Bronchial epithelial cell (primary cell): ENCODE data around the gene TMEM250. TPM values are rescaled to one million over a fixed set of nuclear protein-coding genes. Genes with fewer than 3 reads are reported as not detected.

ENCODE experiments used
- DNase-seq: peaks from one replicate; pipeline ENCODE4 v3.0.0-alpha.2; 2010; ENCODE audit warnings: low read depth
- FAIRE-seq: peaks from 2 replicates; lab custom pipeline; 2011; peaks lifted over from hg19 to GRCh38; lab: Jason Lieb, UNC
- H3K27me3 ChIP-seq: 2 replicates; pipeline ENCODE4 v1.5.1; 2011; ENCODE audit warnings: low read length; ENCODE audit not compliant: control insufficient read depth, insufficient read depth
- H3K36me3 ChIP-seq: 2 replicates; pipeline ENCODE4 v1.5.1; 2011; ENCODE audit warnings: low read length; ENCODE audit not compliant: control insufficient read depth, insufficient read depth
- H3K4me3 ChIP-seq: 2 replicates; pipeline ENCODE4 v1.5.1; 2011; ENCODE audit warnings: mild to moderate bottlenecking, low read depth, low read length, control low read depth
- total RNA-seq: library from RNA; depleted of rRNA; stranded (reverse); fragments of >200 nt; gene quantifications from 2 replicates; pipeline ENCODE4 v1.2.1, GENCODE V29; 2014
- TF ChIP-seq, protein P1 (sequence below): IDR thresholded peaks from 2 replicates; pipeline ENCODE4 v1.5.1; 2011; ENCODE audit warnings: mild to moderate bottlenecking, moderate library complexity, low read length, control low read depth, inconsistent platforms; ENCODE audit not compliant: insufficient read depth, severe bottlenecking

The TMEM250 gene
- total RNA-seq, 1 donor from 2014 or later: 67.9 TPM

DNA sequence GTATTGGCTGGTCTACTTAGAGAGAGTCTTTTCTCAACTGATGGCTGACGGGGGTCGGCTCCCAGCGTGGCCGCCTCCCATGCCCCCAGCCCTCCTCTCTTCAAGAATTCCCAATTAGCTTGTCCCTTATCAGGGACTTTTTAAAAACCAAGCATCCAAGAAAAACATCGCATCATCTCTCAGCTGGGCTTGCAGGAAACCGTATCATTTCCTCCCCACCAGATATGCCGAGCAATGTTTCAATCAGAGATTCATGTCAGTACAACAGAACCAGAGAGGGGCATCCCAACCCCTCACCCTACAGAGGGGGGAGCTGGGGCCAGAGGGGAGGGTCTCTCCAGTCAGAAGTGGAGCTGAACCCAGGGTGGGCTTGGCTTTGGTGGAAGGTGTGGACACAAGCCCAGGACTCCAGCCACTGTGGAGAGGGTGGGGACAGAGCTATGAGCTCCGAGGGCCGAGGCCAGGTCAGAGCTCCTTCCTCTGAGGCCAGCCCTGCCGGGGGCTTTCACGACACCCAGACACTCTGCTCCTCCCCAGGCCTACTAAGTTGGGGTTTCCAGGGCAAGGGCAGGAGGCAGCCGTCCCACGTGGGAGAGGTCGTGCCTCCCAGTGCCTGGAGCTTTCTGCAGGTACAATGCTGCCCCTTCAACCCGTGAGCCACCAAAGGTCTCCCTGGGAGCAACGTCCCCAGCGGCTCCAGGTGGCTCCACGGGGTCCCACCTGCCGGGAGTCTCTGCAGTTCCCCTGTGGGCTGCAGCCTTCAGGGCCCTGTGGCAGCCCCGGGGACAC is 39.0 kb upstream of the TMEM250 start:
- TF ChIP-seq, protein P1, sequence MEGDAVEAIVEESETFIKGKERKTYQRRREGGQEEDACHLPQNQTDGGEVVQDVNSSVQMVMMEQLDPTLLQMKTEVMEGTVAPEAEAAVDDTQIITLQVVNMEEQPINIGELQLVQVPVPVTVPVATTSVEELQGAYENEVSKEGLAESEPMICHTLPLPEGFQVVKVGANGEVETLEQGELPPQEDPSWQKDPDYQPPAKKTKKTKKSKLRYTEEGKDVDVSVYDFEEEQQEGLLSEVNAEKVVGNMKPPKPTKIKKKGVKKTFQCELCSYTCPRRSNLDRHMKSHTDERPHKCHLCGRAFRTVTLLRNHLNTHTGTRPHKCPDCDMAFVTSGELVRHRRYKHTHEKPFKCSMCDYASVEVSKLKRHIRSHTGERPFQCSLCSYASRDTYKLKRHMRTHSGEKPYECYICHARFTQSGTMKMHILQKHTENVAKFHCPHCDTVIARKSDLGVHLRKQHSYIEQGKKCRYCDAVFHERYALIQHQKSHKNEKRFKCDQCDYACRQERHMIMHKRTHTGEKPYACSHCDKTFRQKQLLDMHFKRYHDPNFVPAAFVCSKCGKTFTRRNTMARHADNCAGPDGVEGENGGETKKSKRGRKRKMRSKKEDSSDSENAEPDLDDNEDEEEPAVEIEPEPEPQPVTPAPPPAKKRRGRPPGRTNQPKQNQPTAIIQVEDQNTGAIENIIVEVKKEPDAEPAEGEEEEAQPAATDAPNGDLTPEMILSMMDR: no peak
- no peaks in the 10 kb centered on the region for H3K27me3 ChIP-seq
- H3K36me3 ChIP-seq: no peaks in the 10 kb centered on the region
- FAIRE-seq (no peak), DNase-seq (no peak)
- H3K4me3 ChIP-seq: no peak overlapping the region

DNA sequence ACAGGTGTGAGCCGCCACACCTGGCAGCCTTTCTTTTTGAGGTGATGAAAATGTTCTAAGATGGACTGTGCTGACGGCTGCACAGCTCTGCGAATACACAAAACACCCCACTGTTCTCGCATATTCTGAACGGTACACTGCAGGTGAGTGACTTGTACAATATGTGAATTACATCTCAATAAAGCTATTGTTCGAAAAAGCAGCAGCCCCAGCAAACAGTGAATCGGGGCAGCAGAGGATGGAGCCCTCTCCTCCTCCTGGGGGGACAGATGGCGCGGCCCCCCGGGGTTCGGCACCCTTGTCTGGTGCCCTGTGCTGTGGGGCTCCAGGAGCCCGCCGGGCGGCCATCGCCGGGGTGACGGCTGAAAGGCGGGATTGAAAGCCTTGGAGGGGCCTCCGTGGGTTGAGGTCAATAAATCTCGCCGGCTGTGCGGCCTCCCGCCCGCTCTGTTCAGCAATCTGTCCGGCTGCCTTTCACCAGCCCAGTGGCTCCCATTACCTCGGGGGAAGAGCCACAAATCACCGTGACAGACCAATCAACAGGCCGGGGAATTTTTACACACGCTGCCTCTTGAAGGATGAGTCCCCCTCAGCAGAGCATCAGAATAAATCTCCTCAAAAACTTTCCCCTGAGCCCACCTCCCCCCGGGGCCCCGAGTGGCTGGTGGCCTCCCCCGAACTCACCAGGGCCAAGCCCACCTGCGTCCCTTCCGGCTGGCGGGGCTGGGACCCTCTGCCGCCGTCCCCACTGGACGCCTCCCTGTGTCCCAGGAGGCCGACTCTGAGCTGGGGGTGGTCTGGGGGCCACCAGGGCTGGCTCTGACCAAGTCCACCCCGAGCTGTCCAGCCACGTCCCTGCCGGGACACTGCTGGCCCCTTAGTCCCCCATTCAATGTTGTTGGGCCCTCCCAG is 37.8 kb upstream of the TMEM250 start:
- H3K36me3 ChIP-seq: no peaks in the 10 kb centered on the region
- DNase-seq (no peak), FAIRE-seq (no peak)
- no peaks in the 10 kb centered on the region for H3K27me3 ChIP-seq
- no peak overlapping the region for H3K4me3 ChIP-seq
- TF ChIP-seq, protein P1: no peak

DNA sequence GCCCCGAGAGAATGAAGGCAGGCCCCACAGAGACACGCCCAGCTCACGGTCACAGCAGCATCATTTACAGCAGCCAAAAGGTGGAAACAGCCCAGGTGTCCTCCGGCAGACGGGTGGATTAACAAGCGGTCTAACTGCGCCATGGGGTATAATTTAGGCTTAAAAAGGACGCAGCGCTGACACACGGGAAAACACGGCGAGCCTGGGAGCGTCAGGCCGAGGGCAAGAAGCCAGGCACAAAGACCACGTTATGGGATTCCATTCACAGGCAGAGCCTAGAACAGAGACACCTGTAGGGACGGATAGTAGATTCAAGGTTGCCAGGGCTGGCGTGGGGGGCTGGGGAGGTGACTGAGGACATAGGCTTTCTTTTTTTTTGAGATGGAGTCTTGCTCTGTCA is 36.9 kb upstream of the TMEM250 start:
- DNase-seq (no peak), FAIRE-seq (no peak)
- TF ChIP-seq, protein P1: no peak
- no peak overlapping the region for H3K4me3 ChIP-seq
- H3K27me3 ChIP-seq: no peaks in the 10 kb centered on the region
- H3K36me3 ChIP-seq: no peaks in the 10 kb centered on the region

DNA sequence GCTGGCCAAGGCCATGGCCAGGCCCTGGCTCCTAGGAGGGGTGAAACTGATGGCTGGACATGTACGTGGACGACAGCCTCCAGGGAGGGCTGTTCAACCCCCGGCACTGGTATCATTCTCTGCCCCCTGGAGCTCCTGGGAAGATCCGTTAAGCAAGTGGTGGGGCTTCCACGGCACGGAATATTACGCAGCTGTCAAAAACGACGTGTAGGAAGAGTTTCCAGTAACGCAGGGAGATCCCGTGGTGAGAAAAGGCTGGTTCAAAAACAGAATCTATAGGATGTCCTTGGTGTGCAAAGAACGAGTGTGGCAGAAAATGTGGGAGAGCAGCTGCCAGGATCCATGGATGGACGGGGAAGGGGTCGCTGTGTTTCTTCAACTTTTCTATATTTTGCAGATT is 36.3 kb upstream of the TMEM250 start:
- H3K27me3 ChIP-seq: no peaks in the 10 kb centered on the region
- no peaks in the 10 kb centered on the region for H3K36me3 ChIP-seq
- DNase-seq (no peak), FAIRE-seq (no peak)
- no peak overlapping the region for H3K4me3 ChIP-seq
- TF ChIP-seq, protein P1: no peak

DNA sequence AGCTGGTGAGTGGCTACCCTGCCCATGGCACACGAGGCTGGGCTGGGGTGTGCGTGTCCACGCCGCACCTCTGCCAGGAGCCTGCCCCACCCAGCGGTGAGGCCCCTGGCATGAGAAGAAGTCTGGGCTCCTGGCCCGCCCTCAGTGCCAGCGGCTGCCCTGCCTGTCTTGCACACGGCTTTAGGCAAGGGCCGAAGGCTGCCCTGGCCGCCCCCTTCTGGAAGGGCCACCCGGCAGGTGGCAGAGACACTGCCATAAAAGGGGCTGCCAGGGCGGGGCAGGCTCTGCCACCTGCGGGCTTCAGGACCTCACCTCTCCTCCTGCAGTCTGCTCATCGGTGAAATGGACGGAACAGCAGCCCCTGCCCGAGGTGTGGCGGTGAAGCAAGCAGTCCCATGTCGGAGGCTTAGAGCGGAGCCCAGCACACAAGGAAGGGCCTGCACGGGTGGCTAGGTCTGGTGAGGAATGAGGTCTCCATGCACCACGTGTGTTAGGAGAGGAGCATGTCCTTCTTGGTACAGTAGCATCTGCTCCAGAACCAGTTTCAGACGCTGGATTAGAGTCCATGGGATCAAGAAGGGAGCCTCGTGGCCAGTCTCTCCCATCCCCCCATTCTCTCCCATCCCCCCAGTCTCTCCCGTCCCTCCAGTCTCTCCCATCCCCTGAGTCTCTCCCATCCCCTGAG is 34.8 kb upstream of the TMEM250 start:
- Histone ChIP-seq H3K27me3 (no peaks in the 10 kb centered on the region), H3K4me3 (no peak overlapping the region), H3K36me3 (no peaks in the 10 kb centered on the region)
- no peak for FAIRE-seq
- TF ChIP-seq, protein P1: no peak
- DNase-seq: no peak
